Mucosa of descending colon (tissue), 3 donors: ENCODE results near the gene HASPIN. TPM values are rescaled to one million over a fixed set of nuclear protein-coding genes. Genes with fewer than 3 reads are reported as not detected.
A peak's percentile ranks its signal among the peaks of the same experiment; 100 is the strongest.
"Not testable (repeated sequence)": the region's sequence is repeated elsewhere in the genome, so short reads cannot be mapped to it uniquely, and the experiment has no call there.

ENCODE experiments used
- ATAC-seq: fragments of 200-7000 bp; cut with Tn5 transposase; one replicate; pipeline ENCODE4 v1.9.1; 2020; ENCODE audit warnings: mild to moderate bottlenecking, moderate library complexity
- DNase-seq, 3 donors: peaks; one replicate each; pipeline ENCODE4 v3.0.0-alpha.2; 2020
- H3K36me3 ChIP-seq: fragments of 200-600 bp; one replicate; pipeline ENCODE4 v1.8.0; 2021; ENCODE audit warnings: low read depth, mild to moderate bottlenecking
- H3K4me1 ChIP-seq: fragments of 200-600 bp; one replicate; pipeline ENCODE4 v1.8.0; 2021; ENCODE audit warnings: low read depth, mild to moderate bottlenecking
- H3K4me3 ChIP-seq: fragments of 200-600 bp; one replicate; pipeline ENCODE4 v1.8.0; 2021; ENCODE audit warnings: mild to moderate bottlenecking
- H3K9me3 ChIP-seq: fragments of 200-600 bp; one replicate; pipeline ENCODE4 v1.8.0; 2021; ENCODE audit warnings: mild to moderate bottlenecking
- CTCF ChIP-seq: fragments of 200-600 bp; IDR thresholded peaks from one replicate; pipeline ENCODE4 v1.8.0; 2022; ENCODE audit warnings: antibody characterized with exemption, mild to moderate bottlenecking
- intact Hi-C, 2 donors: fragments of 100-400 bp; cut with DNase I in 1 of 2; cut with micrococcal nuclease in 1 of 2; formaldehyde crosslinking; loops; one replicate each; pipeline versions ENCODE4 v1.11.0 to v1.11.1; 2022; cut with DNase I, micrococcal nuclease
- total RNA-seq, 3 donors: library from RNA; stranded (reverse); fragmentation: NEBNext Ultra II Directional in 2 of 3; extraction: Animal tissue kit (Norgen Biotek cat#: 25700) in 2 of 3; gene quantifications; one replicate each; pipeline versions ENCODE4 v1.2.1 to v1.2.4, GENCODE V29; 2021 to 2023
- donor health status: DM: no; HTN: no; CAD: no; lungs with moderate emphysema.
- donor health status: DM: no; HTN: no; CAD: no.
- donor health status: DM: no; HTN: yes; CAD: no.

The HASPIN gene
- total RNA-seq, 3 donors from 2014 or later: 0.70 to 3.6 (median 1.1) TPM

DNA sequence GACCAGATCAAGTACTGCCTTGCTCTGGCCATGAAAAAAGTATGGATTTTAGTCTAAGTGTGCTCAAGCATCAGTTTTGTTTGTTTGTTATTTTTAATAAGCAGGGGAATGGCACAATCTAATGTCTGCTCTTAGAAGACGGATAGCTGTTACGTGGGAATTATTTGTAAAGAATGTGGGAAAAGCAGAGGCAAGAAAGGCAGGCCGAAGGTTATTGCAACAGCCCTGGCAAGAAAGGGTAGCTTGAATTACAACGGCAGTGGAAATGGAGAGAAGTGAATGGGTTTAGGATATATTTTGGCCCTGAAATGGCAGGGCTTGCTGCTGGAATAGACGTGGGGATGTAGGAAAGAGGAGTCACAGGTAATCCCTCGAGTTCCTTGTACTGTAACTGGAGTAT is 987 bp upstream of the HASPIN start:
- Histone ChIP-seq H3K4me1 (peaks cover 18% of the 10 kb centered on the region), H3K36me3 (no peaks in the 10 kb centered on the region), H3K9me3 (no peaks in the 10 kb centered on the region), H3K4me3 (no peak overlapping the region)
- no peak for DNase-seq
- intact Hi-C loops: no loop called here
- TF ChIP-seq CTCF: no peak
- ATAC-seq: no peak

DNA sequence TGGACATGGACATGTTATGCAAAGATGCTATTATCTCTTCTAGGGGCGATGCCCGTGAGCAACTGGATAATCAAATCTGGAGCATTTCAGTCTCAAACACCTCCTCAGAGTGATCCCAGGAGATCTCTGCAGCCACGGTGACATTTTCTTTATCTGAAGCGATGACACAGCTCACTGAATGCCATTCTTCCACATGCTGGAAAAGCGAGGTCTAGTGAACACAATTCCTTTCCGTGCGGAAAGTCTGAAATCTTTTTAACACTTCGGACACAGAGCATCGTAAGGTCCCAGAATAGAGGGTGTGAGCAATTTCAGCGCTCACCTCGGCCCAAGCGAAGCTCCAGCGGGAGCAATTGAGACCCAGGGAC is 531 bp upstream of the HASPIN start:
- H3K4me1 ChIP-seq: peaks cover 18% of the 10 kb centered on the region
- no peaks in the 10 kb centered on the region for H3K36me3 ChIP-seq
- intact Hi-C loops: no loop called here
- TF ChIP-seq CTCF: no peak
- H3K4me3 ChIP-seq: peak overlapping the region; percentile 70
- H3K9me3 ChIP-seq: no peaks in the 10 kb centered on the region
- no peak for ATAC-seq
- DNase-seq: no peak

DNA sequence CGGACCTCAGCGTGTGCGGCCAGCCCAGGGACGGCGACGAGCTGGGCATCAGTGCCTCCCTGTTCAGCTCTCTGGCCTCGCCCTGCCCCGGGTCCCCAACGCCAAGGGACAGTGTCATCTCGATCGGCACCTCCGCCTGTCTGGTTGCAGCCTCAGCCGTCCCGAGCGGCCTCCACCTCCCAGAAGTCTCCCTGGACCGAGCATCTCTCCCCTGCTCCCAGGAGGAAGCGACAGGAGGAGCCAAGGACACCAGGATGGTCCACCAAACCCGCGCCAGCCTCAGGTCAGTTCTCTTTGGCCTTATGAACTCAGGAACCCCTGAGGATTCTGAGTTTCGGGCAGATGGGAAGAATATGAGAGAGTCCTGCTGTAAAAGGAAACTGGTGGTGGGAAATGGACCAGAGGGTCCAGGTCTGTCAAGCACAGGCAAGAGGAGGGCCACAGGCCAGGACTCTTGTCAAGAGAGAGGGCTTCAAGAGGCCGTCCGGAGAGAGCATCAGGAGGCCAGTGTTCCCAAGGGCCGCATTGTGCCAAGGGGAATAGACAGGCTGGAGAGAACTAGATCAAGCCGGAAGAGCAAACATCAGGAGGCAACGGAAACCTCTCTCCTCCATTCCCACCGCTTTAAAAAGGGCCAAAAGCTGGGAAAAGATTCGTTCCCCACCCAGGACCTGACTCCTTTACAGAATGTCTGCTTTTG is 825 bp downstream of the HASPIN start:
- intact Hi-C loops: no loop called here
- peak overlapping the region; percentile 70 for H3K4me3 ChIP-seq
- H3K36me3 ChIP-seq: no peaks in the 10 kb centered on the region
- DNase-seq (peak in 1 of 3 donors; percentile 38), ATAC-seq (no peak)
- H3K9me3 ChIP-seq: no peaks in the 10 kb centered on the region
- no peak for TF ChIP-seq CTCF
- peaks cover 18% of the 10 kb centered on the region for H3K4me1 ChIP-seq

DNA sequence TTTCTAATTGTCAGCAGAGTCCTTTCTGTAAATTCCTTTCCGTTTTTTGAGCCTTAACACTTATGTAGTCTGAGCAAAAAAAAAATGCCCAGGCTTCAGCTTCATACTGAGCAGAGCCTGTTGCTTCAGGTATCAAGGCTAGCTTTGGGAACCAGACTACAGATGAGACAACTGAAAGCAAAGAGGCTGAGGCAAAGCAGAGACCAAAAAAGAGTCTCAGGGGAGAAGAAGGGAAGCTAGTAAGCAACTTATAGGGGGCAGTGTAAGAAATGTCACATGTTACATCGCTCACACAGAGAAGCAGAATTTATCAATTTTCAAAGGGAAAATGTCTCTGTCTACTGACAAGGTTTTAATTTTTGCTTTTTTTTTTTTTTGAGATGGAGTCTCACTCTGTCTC is 3.3 kb downstream of the HASPIN start:
- no peak for TF ChIP-seq CTCF
- intact Hi-C loops: no loop called here
- ATAC-seq (no peak), DNase-seq (no peak)
- no peaks in the 10 kb centered on the region for H3K36me3 ChIP-seq
- H3K4me3 ChIP-seq: no peak overlapping the region
- no peaks in the 10 kb centered on the region for H3K9me3 ChIP-seq
- H3K4me1 ChIP-seq: peaks cover 13% of the 10 kb centered on the region

- DNase-seq, H3K9me3 ChIP-seq, H3K4me1 ChIP-seq, H3K4me3 ChIP-seq, intact Hi-C loops, ATAC-seq, H3K36me3 ChIP-seq: not testable (repeated sequence)
Observed at GRCh38 chr17:3728099-3728498, 4.4 kb downstream of the HASPIN start.

- ATAC-seq: peak; percentile 73
- intact Hi-C loops: no loop called here
- no peaks in the 10 kb centered on the region for H3K9me3 ChIP-seq
Observed at GRCh38 chr17:3729881-3730280, 6.2 kb downstream of the HASPIN start.

More at GRCh38 chr17:3729881-3730280, 6.2 kb downstream of the HASPIN start:
- no peak for DNase-seq
- Histone ChIP-seq H3K4me1 (no peaks in the 10 kb centered on the region), H3K36me3 (no peaks in the 10 kb centered on the region), H3K4me3 (no peak overlapping the region)
- TF ChIP-seq CTCF: no peak
